ENCODE results near the gene CAMTA1. TPM values are rescaled to one million over a fixed set of nuclear protein-coding genes. Genes with fewer than 3 reads are reported as not detected.

Gene CAMTA1
- polyA plus RNA-seq, 3 donors: 82.3 to 84.7 (median 83.6) TPM

DNA sequence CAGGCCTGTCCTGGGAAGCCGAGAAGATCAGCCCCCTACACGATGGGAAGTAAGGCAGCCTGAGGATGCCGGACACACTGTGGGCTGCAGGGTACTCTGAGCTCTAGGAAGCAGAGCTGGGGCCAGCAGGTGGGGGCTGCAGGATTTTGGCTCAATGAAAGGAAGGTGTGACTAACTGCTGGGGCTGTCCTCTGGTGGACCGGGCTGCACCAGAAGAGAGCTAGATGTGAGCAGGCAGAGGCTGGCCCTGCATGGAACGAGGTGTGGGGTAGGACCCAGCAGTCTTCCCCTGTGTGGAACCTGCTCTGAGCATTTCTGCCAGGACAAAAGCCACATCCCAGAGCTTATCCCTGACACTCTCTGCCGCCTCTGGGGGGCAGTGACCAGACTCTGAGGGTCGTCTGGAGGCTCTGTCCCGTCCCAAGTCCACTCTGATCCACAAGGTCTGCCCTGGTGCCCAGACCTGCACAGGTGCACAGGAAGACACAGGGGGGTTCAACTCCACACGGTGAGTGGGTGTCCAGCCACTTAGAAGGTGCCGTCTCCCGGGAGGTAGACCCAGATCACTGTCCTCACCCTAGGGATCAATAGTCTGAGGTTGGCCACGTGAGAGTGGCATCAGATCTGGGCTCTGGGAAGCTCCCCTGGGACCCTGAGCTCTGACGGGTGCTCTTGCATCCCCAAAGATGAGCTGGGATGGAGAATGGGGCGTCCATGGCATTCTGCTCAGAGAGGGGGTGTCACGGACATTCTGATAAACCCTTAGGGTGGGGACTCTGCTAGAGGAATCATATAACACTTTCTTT is 798.2 kb downstream of the CAMTA1 start:
- DNase-seq (ENCODE audit: low read depth in 3 of 3, low spot score in 2 of 3): no peak

DNA sequence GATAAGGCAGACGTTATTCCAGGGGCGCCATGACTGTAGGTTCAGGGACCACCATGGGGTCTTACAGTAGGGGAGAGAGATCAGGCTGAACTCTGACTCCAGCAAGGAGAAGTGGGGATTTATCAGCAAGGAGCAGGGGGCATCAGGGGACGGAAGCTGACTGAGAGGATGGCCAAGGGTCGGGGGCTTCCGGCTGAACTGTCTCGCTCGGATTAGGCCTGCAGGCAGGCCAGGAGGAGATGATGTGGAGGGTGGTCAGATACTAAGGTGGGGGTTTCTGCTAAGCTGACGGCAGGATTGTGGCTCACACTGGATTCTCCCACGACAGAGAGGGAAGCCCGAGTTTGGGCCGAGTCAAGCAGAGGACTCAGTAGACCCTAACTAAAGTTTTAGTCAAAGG is 798.9 kb downstream of the CAMTA1 start:
- DNase-seq (ENCODE audit: low read depth in 3 of 3, low spot score in 2 of 3): no peak

DNA sequence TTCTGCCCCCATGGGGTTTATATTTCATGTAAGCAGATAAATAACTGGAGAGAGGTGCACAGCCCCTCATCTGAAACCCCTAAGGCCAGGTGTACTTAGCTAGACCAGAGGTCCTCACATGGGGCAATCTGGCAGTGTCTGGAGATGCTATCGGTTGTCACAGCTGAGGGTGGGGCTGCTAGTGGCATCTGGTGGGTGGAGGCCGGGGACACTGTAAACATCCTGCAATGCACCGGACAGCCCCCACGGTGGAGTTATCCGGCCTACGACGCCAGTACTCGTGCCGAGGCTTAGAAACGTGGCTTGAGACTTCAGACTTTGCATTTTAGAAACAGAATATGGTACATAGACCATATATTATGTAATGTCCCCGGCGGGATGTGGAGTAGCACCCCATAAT is 799.4 kb downstream of the CAMTA1 start:
- no peak for DNase-seq (ENCODE audit: low read depth in 3 of 3, low spot score in 2 of 3)

DNA sequence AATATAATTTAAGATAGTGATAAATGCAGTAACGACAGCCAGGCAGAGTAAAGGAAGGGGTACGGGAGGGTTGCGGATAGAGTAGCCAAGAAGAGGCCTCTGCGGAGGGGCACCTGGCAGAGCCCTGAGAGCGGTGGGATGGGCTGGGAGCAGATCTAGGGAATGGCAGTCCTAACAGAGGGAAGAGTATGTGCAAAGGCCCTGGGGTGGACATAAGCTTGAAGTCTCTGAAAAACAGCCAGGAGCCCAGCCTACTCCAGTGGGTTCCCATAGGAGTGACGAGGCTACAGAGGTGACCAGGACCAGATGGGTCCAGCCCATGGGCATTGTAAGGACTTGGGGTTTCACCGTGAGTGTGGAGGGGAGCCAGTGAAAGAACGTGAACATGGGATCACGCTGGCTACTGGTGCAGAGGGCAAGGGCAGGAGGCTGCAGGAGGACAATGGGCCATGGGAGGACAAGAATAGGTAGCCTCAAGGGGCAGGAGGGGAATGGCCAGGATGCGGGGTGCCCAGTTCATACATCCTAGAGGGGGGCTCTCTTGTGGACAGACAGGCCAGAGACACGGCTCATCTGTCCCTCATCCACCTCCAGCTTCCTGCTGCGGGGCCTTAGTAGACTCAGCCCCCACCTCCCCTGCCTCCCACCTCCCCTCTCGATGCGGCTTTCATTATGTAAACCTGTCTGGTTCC is 800.1 kb downstream of the CAMTA1 start:
- no peak for DNase-seq (ENCODE audit: low read depth in 3 of 3, low spot score in 2 of 3)

DNA sequence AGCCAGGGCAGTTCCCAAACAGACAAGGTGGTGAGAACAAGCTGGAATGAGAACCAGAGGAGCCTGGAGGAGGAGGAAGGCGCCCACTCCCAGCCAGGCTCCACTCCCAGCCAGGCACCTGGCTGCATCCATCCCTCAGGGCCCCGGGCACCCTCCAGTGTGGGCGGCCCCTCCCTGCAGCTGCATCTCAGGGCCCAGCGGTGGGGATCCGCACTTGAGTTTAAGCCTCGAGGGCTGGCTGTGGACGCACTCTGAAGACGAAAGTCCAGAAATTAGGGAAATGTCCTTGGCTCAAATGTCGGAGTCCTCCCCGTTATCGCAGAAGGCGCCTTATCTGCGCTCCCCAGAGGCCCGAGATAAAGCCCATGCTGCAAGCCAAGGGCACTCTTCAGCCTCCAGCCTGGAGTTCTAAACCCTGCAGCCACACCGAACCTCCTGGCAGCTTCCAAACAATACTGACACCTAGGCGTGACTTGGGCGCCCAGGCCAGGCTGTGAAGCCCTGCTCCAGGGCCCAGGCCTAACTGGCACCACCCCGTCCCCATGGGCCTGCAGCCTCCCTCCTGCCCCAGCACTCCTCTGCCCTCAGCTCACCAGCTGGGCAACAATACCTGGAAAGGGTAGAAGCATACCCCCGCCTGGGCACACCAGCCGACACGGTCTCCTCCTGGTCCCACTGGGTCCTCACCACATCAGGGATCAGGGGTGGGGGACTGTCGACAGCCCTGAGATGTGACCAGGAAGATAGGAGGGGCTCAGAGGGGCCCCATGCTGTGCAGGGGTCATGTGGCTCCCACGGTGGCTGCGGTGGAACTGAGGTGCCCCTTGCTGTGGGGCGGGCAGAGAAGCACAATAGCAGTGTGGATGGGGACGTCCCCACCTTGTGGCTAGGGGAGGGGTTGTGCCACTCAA is 801.0 kb downstream of the CAMTA1 start:
- no peak for DNase-seq (ENCODE audit: low read depth in 3 of 3, low spot score in 2 of 3)

DNA sequence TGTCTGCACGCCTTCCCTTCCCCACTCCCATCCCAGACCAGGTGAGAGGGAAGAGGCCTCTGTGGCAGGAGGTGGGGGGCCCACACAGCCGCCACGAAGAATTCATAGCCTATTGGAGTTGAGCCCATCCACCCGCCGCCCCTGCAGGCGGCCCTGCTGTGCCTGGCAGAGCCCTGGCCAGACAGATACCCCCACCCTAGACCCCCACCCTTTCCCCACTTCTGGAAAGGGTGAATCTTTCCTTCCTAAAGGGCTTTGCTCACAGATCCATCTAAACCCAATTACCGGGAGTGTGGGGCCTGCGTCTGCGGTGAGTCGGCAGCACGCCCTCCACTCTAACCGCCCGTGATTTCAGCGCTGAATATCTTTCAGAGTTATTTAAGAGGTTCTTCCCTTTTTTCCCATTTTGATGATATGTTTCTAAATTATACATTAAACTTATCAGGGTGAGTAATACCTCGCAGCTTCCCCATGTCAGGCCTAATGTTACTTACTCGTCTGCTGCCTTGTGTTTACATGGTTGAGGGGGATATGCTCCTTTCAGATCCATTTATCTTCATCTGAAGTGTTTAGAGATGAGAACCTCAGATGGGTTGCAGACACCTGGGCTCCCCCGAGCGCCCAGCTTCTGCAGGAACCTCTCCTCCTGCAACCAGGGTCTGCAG is 802.0 kb downstream of the CAMTA1 start:
- DNase-seq (ENCODE audit: low read depth in 3 of 3, low spot score in 2 of 3): no peak

DNA sequence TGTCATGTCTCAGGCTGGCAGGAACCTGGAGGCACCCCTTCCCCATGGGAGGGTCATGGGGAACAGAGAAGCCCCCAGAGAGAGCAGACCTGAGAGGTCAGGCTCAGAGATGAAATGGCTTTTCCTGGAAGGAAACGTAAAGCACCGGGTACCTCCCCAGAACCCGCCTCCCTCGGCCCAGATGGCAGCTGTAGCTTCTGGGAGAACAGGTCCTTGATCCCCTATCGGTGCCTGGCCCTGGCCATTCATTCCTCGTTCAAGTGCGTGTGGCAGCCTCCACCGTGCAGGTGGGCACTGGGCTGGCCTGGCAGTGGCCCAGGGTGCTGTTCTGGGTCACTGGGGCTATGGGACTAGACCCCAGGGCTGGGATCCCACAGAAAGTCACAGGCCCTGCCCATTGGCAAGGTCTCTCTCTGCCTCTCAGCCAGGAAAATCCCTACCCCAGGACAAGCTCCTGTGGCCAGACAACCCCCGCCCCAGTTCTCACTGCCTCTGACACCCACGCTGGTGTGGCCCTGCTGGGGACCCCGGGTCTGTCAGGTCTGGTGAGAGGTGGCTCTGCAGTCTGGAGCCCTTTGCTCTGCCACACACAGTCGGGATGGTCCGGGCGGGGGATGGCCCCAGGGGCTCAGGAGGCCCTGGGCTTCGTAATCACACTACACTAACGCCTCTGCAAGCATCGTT is 802.7 kb downstream of the CAMTA1 start:
- DNase-seq (ENCODE audit: low read depth in 3 of 3, low spot score in 2 of 3): no peak

DNA sequence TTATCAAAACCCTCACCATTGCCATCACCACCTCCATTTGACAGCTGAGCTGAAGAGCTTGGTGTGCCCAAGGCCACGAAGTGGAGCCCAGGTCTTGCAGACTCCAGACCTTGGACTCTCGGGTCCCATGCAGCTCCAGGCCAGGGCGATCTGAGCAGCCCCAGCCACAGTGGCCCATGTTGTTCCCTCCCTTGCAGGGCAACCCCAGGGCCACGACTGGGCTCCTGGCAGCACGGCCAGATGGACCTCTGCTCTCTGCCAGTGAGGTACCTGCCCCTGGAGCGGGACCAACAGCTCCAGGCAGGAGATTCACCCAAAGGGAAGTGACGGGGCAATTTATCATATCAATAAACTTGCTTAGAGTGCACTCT is 803.2 kb downstream of the CAMTA1 start:
- DNase-seq (ENCODE audit: low read depth in 3 of 3, low spot score in 2 of 3): no peak

DNA sequence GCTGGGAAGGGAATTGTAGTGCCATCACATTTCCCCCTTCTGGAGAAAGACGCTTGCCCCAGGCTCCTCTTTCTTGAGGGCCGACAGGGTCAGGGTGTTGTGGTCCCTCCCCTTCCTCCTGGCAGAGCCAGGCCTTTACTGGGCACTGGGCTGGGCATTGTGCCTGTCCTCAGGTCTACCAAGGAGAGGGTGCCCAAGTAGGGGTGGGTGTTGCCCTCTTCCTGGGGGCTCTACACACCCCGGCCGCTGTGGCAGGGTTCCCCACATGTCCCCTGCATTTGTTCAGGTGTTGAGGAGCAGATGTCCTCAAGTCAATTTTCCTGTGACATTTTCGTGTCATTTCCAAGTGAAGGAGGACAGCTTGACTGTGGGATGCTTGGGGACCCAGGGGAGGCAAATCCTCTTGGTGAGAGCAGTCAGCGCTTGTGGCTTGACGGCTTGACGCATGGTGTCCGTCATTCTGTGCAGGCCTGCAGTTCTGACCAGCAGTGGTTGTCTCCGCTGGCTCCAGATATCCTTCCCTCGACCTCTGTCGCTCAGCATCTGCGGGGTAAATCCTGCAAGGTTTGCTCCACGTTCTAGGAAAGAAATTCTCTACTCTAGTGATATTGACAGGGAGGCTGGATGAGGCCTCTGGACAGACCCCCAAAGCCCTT is 804.0 kb downstream of the CAMTA1 start:
- no peak for DNase-seq (ENCODE audit: low read depth in 3 of 3, low spot score in 2 of 3)

DNA sequence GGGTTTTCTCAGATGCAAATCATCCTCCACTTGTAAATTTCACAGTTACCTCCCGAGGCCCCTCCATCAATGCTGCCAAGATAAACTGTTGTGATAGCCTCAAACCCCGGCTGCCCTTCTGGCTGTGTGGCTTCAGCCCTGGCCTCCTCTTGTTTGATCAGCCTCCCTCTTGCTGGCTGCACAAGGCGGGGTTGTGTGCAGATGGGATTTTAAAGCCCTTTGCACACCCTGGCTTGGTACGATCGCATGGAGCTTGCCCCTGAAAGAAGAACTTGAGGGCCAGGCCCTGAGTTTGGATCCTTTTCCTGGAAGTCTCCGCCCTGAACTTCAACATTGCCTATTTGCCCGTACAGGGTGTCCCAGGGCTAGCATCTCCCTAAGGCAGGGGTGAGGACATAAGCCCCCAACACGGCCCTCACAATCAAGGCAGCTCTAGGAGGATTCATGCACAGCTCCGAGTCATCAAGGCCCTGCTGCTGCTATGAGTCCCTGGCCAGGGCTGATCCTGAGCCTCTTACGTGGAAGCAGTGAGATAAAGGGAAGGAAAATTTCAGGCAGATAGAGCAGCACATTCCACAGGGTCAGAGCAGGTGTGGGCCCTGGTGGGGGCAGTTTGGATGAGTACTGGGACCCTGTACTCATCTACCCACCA is 804.6 kb downstream of the CAMTA1 start:
- no peak for DNase-seq (ENCODE audit: low read depth in 3 of 3, low spot score in 2 of 3)

DNA sequence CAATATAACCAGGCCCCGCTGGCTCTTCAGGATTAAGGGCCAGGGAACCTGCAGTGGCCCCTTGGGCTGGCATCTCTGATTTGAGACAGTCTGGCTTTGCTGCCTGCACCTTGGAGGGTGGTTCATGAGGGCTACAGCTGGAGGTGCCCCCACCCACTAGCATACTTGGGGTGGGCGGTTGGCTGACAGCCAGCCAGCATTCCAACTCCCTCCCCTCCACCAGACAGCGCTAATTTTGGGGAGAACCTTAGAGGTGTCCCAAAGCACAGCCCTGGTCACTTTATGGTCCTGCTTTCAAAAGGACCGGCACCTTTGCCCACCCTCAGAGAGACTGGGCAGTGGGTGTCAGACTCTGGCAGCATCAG is 805.2 kb downstream of the CAMTA1 start:
- no peak for DNase-seq (ENCODE audit: low read depth in 3 of 3, low spot score in 2 of 3)

DNA sequence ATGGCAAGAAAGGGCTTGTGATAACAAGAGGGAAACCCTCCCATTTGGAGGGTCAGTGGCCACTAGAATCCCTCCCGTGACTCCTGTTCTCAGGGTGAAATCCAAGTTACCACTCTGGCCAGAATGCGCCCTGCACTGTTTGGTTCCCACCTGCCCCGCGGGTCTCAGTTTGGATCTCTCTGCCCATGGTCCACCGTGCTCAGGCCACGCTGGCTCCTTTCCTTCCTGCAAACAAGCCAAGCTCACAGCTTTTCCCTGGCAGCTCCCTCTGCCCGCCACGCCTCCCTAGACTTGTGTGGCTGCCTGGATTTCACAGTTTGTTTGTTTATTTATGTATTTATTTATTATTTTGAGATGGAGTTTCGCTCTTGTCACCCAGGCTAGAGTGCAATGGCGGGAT is 806.3 kb downstream of the CAMTA1 start:
- no peak for DNase-seq (ENCODE audit: low read depth in 3 of 3, low spot score in 2 of 3)

DNA sequence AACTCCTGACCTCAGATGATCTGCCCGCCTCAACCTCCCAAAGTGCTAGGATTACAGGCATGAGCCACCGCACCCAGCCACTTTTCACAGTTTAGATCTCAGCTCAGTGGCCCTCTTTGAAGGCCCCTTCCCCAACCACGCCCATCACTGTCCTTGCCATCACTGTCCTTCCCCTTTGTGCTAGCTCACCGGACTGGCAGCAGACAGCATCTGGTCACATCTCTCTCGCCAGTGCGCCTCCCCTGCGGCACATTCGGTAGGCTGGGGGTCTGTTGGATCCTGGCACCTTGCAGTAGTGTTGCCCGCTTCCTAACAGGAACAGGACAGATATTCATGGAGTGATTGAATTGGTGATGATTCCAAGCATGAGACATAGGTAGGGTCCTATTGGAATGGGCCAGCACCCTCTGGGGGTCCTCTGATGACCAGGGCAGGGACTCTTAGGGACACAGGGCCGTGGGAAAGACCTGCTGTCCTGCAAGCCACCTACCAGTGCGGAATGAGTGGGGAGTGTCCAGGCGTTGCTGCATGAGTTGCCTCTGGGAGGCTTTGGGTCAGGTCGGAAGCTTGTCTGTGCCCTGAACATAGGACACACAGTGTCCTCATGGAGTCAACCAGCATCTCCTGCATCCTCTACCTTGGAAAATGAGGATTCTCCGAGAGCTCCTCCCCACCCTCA is 807.0 kb downstream of the CAMTA1 start:
- no peak for DNase-seq (ENCODE audit: low read depth in 3 of 3, low spot score in 2 of 3)

DNA sequence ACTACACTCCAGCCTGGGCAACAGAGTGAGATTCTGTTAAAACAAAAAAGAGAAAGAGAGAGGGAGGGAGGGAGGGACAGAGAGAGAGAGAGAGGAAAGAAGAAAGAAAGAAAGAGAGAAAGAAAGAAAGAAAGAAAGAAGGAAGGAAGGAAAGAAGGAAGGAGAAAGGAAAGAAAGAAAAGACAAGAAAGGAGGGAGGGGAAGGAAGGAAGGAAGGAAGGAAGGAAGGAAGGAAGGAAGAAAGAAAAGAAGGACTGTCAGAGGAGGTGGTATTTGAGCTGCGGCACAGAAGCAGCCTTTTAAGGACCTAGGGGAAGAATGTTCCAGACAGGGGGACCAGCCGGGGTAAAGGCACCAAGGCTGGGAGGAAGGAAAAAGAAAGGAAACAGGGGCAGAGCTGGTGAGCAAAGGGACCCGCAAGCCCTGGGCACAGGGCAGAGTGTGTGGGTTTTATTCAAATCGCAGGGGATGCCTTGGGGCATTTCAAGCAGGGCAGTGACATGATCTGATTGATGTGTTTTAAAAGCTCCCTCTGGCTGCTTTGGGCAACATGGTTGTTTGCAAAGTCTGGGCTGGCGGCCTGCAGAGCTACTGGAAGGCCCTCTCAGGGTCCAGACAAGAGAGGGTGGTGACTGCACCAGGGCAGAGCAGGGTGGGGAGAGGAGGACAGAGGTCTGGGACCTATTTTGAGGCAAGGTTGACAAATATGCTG is 808.9 kb downstream of the CAMTA1 start:
- no peak for DNase-seq (ENCODE audit: low read depth in 3 of 3, low spot score in 2 of 3)

DNA sequence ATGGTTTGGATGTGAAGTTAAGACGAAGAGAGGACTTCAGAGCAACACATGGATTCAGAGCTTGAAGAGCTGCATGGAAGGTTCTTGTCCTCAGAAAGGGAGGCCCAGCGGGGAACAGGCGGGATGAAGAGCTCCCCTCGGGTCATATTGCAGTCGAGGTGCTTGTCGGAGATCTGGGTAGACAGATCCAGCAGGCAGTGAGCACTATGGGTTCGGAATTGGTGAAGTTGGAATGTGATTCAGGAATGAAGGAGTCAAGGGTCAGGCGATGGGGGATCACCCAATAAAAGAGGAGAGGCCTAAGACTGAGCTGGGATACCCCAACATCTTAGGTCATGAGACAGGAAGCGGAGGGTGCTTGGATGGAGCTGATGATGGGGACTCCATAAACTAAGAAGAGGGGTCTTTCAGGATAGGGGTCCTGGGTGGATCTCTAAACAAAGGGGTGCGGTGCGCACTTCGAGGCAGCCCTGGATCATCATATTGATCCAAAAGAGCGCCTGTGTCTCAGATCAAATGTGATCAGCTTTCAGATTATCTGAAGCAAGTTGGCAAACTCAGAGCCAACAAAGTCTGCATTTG is 809.6 kb downstream of the CAMTA1 start:
- no peak for DNase-seq (ENCODE audit: low read depth in 3 of 3, low spot score in 2 of 3)

DNA sequence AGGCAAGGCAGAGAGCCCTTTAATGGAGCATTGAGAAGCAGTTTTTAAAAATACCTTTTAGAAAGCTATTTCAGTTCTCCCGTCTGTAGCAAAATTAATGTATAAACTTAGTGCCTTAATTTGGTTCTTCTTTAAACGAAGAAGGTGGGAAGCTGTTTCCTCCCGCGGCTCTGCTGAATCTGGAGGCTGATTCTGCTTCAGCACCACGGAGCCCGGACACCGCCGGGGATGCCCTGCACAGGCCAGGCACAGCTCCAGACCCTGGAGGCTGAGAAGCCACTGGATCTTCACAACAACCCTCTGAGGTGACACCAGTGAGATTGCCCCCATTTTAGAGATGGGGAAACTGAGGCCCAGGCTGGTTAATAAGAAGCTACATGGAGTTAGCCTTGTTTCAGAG is 810.1 kb downstream of the CAMTA1 start:
- DNase-seq (ENCODE audit: low read depth in 3 of 3, low spot score in 2 of 3): no peak

DNA sequence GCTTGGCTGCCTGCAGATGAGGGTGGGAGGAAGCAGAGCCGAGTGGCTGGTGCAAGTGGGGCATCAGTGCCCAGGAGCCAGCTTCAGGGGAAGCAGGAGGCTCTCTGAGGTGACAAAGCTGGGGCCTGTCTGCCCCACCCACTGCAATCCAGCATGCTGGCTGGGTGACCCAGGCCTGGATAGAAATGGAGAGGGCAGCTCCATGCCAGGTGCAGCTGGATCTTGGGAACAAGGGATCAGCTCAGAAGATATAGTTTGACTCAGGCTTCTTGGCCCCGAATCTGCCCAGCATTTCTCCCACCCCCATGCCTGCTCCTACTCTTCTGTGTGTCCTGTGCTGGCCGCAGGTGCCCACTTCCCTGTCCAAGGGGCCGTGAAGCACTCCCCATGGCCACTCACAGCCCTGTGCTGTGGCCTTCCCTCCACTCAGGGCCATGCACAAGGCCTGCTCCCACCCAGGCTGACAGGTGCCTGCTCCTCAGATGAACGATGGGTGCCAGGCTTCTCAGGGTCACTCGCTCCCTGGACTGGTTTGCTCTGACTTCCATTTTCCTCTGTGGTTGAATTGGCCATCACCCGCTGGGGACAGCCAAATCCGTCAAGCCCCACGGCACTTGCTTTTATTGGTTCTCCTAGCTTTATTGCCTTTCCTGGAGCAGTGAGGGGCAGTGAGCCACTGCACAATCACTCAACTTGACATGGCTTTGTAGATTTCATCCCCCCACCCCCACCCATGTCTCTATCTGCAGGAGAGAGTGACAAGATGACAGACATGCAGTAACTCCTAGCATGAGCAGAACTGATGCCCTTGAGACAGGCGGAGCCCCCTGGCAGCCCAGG is 811.1 kb downstream of the CAMTA1 start:
- DNase-seq (ENCODE audit: low read depth in 3 of 3, low spot score in 2 of 3): no peak
